Gastrocnemius medialis (tissue), 4 donors: ENCODE data around the gene DIAPH3.

ENCODE experiments used
- POLR2A ChIP-seq, 2 donors: fragments of 450-650 bp; IDR thresholded peaks; one replicate each; pipeline ENCODE4 v1.6.1; 2017; ENCODE audit warnings: antibody characterized with exemption in 2 of 2, mild to moderate bottlenecking in 2 of 2, moderate library complexity in 2 of 2
- TF ChIP-seq, protein P1 (sequence below), 5 experiments: fragments of 450-650 bp in 3 of 5; fragments of 200-600 bp in 2 of 5; sonication (generic) in 2 of 5; IDR thresholded peaks in 4 of 5; conservative IDR thresholded peaks in 1 of 5; 1 replicate in 4 of 5; 2 replicates in 1 of 5; pipeline ENCODE4 v1.5.1; 2016 to 2019; ENCODE audit warnings: antibody characterized with exemption in 5 of 5, mild to moderate bottlenecking in 3 of 5, moderate library complexity in 3 of 5

DNA sequence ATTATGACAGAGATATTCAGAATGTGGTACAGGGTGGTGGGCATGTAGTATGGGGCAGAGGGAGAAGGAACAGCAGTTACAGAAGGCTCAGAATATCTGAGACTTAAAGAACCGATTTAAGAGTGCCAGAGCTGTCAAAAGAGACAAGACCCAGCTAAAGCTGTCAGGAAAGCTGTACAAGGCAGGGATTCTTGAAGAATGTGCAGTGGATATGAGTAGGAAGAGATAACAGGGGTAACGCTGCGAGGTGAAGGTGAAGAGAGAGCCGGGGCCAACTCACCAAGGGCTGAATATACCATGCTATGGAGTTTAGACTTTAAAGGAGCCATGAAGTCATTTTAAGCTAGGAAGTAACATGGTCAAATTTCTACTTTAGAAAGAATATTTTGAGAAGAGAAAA is 381.0 kb downstream of the DIAPH3 start:
- TF ChIP-seq POLR2A (IDR thresholded peaks at IDR 0.05): no peak
- TF ChIP-seq, protein P1, sequence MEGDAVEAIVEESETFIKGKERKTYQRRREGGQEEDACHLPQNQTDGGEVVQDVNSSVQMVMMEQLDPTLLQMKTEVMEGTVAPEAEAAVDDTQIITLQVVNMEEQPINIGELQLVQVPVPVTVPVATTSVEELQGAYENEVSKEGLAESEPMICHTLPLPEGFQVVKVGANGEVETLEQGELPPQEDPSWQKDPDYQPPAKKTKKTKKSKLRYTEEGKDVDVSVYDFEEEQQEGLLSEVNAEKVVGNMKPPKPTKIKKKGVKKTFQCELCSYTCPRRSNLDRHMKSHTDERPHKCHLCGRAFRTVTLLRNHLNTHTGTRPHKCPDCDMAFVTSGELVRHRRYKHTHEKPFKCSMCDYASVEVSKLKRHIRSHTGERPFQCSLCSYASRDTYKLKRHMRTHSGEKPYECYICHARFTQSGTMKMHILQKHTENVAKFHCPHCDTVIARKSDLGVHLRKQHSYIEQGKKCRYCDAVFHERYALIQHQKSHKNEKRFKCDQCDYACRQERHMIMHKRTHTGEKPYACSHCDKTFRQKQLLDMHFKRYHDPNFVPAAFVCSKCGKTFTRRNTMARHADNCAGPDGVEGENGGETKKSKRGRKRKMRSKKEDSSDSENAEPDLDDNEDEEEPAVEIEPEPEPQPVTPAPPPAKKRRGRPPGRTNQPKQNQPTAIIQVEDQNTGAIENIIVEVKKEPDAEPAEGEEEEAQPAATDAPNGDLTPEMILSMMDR (IDR thresholded peaks at IDR 0.05 in 4 of 5, conservative IDR thresholded peaks at IDR 0.05 in 1 of 5): no peak
